Measurements from ENCODE around the gene CASZ1. TPM values are rescaled to one million over a fixed set of nuclear protein-coding genes. Genes with fewer than 3 reads are reported as not detected.

The CASZ1 gene
- total and polyA plus RNA-seq, 9 donors, result 2.4 to 15.7 (median 4.0) TPM

DNA sequence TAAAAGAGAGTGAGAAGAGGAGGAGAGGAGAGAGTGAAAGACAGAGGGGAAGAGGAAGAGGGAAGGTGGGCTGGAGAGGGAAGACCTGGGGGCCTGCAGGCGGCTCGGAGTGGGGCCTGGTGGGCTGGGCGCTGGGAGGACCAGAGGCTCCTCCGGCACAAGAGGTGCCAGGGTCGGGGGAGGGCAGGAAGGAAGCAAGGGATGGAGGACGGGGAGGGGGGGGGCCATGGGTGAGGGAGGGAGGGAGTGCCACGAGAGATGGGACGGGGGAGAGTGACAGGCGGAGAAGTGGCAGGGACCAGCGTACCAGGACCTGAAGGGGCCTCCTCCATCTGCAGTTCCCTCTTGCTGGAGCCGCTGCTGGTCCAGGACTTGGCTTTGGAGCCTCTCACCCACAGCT, 87.7 kb downstream of the CASZ1 start:
- Histone ChIP-seq H3K27me3 (no peaks in the 10 kb centered on the region), H3K4me1 (ENCODE audit: insufficient read depth) (no peaks in the 10 kb centered on the region)
- WGBS, 3 donors, result 67 to 77% (median 68%) methylated on average over 9 to 11 of the region's 11 CpGs

GRCh38 chr1:10707208-10707607, 89.2 kb downstream of the CASZ1 start:
- Histone ChIP-seq H3K27ac (no peak overlapping the region), H3K36me3 (no peaks in the 10 kb centered on the region), H3K4me1 (ENCODE audit: insufficient read depth) (no peaks in the 10 kb centered on the region), H3K27me3 (no peaks in the 10 kb centered on the region), H3K9me3 (no peaks in the 10 kb centered on the region), H3K4me3 (no peak overlapping the region)
- TF ChIP-seq EP300 (IDR thresholded peaks at IDR 0.05), result no peak
- no peak for TF ChIP-seq POLR2A (IDR thresholded peaks at IDR 0.05)
- no peak for TF ChIP-seq CTCF (IDR thresholded peaks at IDR 0.05)
- no peak for DNase-seq
- intact Hi-C loops (cut with DNase I), result no loop called here
- 85 to 90% (median 86%) methylated on average over 12 of the region's 12 CpGs for WGBS, 3 donors

More for the DNA sequence above, 87.7 kb downstream of the CASZ1 start:
- Histone ChIP-seq H3K4me3 (no peak overlapping the region), H3K27ac (no peak overlapping the region), H3K36me3 (no peaks in the 10 kb centered on the region), H3K9me3 (no peaks in the 10 kb centered on the region)
- DNase-seq, result no peak
- TF ChIP-seq EP300 (IDR thresholded peaks at IDR 0.05) (no peak), CTCF (IDR thresholded peaks at IDR 0.05) (no peak), POLR2A (IDR thresholded peaks at IDR 0.05) (no peak)
- intact Hi-C loops (cut with DNase I), result no loop called here

DNA sequence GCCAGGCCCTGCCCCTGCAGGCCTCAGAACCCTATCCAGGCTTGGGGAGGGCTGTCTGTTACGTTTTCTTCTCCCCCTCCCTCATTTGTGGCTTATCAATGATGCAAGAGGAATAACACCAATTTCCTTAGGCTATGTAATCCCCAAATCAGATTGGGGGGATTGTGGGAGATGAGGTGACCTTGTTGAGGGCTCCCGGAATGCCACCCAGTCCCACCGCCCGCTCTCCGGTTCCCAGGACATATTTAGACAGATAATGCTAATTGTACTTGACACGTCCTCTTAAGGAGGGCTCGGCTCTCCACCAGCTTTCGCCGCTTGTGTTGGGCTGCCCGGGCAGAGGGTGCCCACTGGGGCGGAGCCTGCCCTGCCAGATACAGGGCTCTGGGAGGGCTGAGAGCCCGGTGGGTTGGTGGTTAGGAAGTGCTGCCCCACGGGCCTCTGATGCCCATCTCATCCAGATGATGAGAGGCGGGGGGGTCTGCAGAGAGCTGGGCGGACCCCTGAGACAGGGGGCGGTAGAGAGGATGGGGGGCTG, 90.0 kb downstream of the CASZ1 start:
- 88 to 90% (median 88%) methylated on average over 16 of the region's 16 CpGs for WGBS, 3 donors
- no peaks in the 10 kb centered on the region for H3K36me3 ChIP-seq
- no peaks in the 10 kb centered on the region for H3K9me3 ChIP-seq
- no peaks in the 10 kb centered on the region for H3K4me1 ChIP-seq (ENCODE audit: insufficient read depth)
- TF ChIP-seq POLR2A (IDR thresholded peaks at IDR 0.05) (no peak), CTCF (IDR thresholded peaks at IDR 0.05) (no peak), EP300 (IDR thresholded peaks at IDR 0.05) (no peak)
- no peak for DNase-seq
- intact Hi-C loops (cut with DNase I), result no loop called here
- no peaks in the 10 kb centered on the region for H3K27me3 ChIP-seq
- H3K27ac ChIP-seq, result no peak overlapping the region
- H3K4me3 ChIP-seq, result no peak overlapping the region

DNA sequence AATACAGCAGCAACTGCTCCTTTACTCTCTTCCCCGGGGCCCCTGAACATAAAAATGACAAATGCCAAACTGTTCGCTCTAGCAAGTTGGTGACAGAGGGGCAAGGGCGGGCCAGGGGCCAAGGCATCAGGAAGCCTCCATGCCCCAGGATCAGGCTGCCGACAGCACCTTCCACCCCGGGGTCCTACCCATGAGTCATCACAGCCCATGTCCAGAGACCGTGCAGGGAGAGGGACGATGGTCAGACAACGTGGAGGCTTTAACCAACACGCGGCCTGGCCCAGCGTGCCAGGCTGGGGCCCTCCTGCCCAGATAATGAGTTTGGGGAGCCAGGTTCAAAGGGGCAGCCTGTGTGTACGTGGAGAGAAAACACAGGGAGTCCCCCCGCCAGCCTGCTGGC, 90.5 kb downstream of the CASZ1 start:
- 90 to 92% (median 91%) methylated on average over 13 of the region's 13 CpGs for WGBS, 3 donors
- Histone ChIP-seq H3K4me3 (no peak overlapping the region), H3K9me3 (no peaks in the 10 kb centered on the region), H3K27ac (no peak overlapping the region), H3K36me3 (no peaks in the 10 kb centered on the region), H3K4me1 (ENCODE audit: insufficient read depth) (no peaks in the 10 kb centered on the region), H3K27me3 (no peaks in the 10 kb centered on the region)
- intact Hi-C loops (cut with DNase I), result no loop called here
- no peak for TF ChIP-seq POLR2A (IDR thresholded peaks at IDR 0.05)
- no peak for TF ChIP-seq EP300 (IDR thresholded peaks at IDR 0.05)
- no peak for TF ChIP-seq CTCF (IDR thresholded peaks at IDR 0.05)
- no peak for DNase-seq
